Neural cell (in vitro differentiated cells): ENCODE data around the gene SLC4A2. TPM values are rescaled to one million over a fixed set of nuclear protein-coding genes. Genes with fewer than 3 reads are reported as not detected.

Source experiments
- H2AFZ ChIP-seq: fragments of 200-600, 300-800 bp; sonication (generic), shearing (Covaris generic); 2 replicates; pipeline ENCODE4 v1.6.0; 2014; ENCODE audit warnings: low read depth, mild to moderate bottlenecking, antibody characterized with exemption, low read length, moderate library complexity
- H3F3A ChIP-seq: fragments of 200-600 bp; shearing (Covaris generic); 2 replicates; pipeline ENCODE4 v1.6.1; 2016; ENCODE audit warnings: mild to moderate bottlenecking, moderate library complexity, mixed read lengths, antibody characterized with exemption, low read length; ENCODE audit not compliant: insufficient read depth, poor library complexity, severe bottlenecking
- H3K27ac ChIP-seq: fragments of 200-600, 300-800 bp; sonication (generic), shearing (Covaris generic); 2 replicates; pipeline ENCODE4 v1.5.1; 2014; ENCODE audit warnings: mild to moderate bottlenecking, low read length, moderate library complexity
- H3K27me3 ChIP-seq: fragments of 300-800, 200-600 bp; sonication (generic), shearing (Covaris generic); 2 replicates; pipeline ENCODE4 v1.6.0; 2014; ENCODE audit warnings: mild to moderate bottlenecking, low read depth, low read length, moderate library complexity; ENCODE audit not compliant: insufficient read depth
- H3K36me3 ChIP-seq: fragments of 300-800, 200-600 bp; sonication (generic), shearing (Covaris generic); 2 replicates; pipeline ENCODE4 v1.5.1; 2014; ENCODE audit warnings: mild to moderate bottlenecking, antibody characterized with exemption, low read length, moderate library complexity; ENCODE audit not compliant: insufficient read depth
- H3K4me2 ChIP-seq: fragments of 300-800, 200-600 bp; sonication (generic), shearing (Covaris generic); 2 replicates; pipeline ENCODE4 v1.6.0; 2014; ENCODE audit warnings: mild to moderate bottlenecking, low read length
- H3K4me3 ChIP-seq: fragments of 300-800, 200-600 bp; sonication (generic), shearing (Covaris generic); 2 replicates; pipeline ENCODE4 v1.5.1; 2014; ENCODE audit warnings: mild to moderate bottlenecking, low read length, moderate library complexity
- H3K79me2 ChIP-seq: fragments of 200-600 bp; shearing (Covaris generic); replicated peaks from 2 replicates; pipeline ENCODE4 v1.6.0; 2014; ENCODE audit warnings: mild to moderate bottlenecking, low read length, moderate library complexity; ENCODE audit not compliant: insufficient read depth
- H3K9ac ChIP-seq: fragments of 300-800, 200-600 bp; sonication (generic), shearing (Covaris generic); 2 replicates; pipeline ENCODE4 v1.6.1; 2016; ENCODE audit warnings: mild to moderate bottlenecking, low read length, mixed read lengths
- H3K9me2 ChIP-seq: fragments of 200-600 bp; shearing (Covaris generic); 2 replicates; pipeline ENCODE4 v1.6.1; 2016; ENCODE audit warnings: mild to moderate bottlenecking, low read length, mixed read lengths; ENCODE audit not compliant: insufficient read depth
- H3K9me3 ChIP-seq: fragments of 200-600, 300-800 bp; sonication (generic), shearing (Covaris generic); 2 replicates; pipeline ENCODE4 v1.6.1; 2016; ENCODE audit warnings: mild to moderate bottlenecking, mixed run types, low read length, moderate library complexity, mixed read lengths
- H4K20me1 ChIP-seq: fragments of 200-600 bp; shearing (Covaris generic); 2 replicates; pipeline ENCODE4 v1.6.1; 2016; ENCODE audit warnings: mild to moderate bottlenecking, mixed run types; ENCODE audit not compliant: insufficient read depth
- EP300 ChIP-seq: fragments of 450-650 bp; conservative IDR thresholded peaks from 2 replicates; pipeline ENCODE4 v1.6.1; 2014; ENCODE audit warnings: antibody characterized with exemption, mild to moderate bottlenecking, moderate library complexity; ENCODE audit not compliant: poor library complexity, severe bottlenecking
- EZH2 ChIP-seq: fragments of 200-600, 300-800 bp; shearing (Covaris generic), sonication (generic); IDR thresholded peaks from 2 replicates; pipeline ENCODE4 v1.6.1; 2014; ENCODE audit warnings: antibody characterized with exemption, low read length, borderline replicate concordance, mild to moderate bottlenecking; ENCODE audit not compliant: insufficient read depth, poor library complexity, severe bottlenecking
- MXI1 ChIP-seq: fragments of 450-650 bp; conservative IDR thresholded peaks from 2 replicates; pipeline ENCODE4 v1.6.1; 2014; ENCODE audit warnings: antibody characterized with exemption, mild to moderate bottlenecking; ENCODE audit not compliant: poor library complexity, severe bottlenecking
- POLR2AphosphoS5 ChIP-seq: IDR thresholded peaks from 2 replicates; pipeline ENCODE4 v1.6.1; 2012
- RAD21 ChIP-seq: fragments of 450-650 bp; conservative IDR thresholded peaks from 2 replicates; pipeline ENCODE4 v1.6.1; 2014; ENCODE audit warnings: antibody characterized with exemption, mild to moderate bottlenecking, moderate library complexity
- SMC3 ChIP-seq: fragments of 450-650 bp; conservative IDR thresholded peaks from 2 replicates; pipeline ENCODE4 v1.6.1; 2014; ENCODE audit warnings: antibody characterized with exemption, mild to moderate bottlenecking, moderate library complexity; ENCODE audit not compliant: poor library complexity
- TAF1 ChIP-seq: IDR thresholded peaks from 2 replicates; pipeline ENCODE4 v1.6.1; 2012; ENCODE audit warnings: low read depth
- polyA plus RNA-seq: library from polyadenylated mRNA; depleted of rRNA; stranded (reverse); fragments of >200 nt; gene quantifications from 2 replicates; pipeline ENCODE4 v1.2.3, GENCODE V29; 2014
- TF ChIP-seq, protein P1 (sequence below): IDR thresholded peaks from 2 replicates; pipeline ENCODE4 v1.6.1; 2012; ENCODE audit warnings: borderline replicate concordance
- TF ChIP-seq, protein P2 (sequence below): fragments of 450-650 bp; IDR thresholded peaks from 2 replicates; pipeline ENCODE4 v1.5.1; 2014; ENCODE audit warnings: antibody characterized with exemption, mild to moderate bottlenecking, moderate library complexity; ENCODE audit not compliant: poor library complexity, severe bottlenecking

SLC4A2 gene
- polyA plus RNA-seq, 1 donor from 2014 or later = 2.4 TPM

DNA sequence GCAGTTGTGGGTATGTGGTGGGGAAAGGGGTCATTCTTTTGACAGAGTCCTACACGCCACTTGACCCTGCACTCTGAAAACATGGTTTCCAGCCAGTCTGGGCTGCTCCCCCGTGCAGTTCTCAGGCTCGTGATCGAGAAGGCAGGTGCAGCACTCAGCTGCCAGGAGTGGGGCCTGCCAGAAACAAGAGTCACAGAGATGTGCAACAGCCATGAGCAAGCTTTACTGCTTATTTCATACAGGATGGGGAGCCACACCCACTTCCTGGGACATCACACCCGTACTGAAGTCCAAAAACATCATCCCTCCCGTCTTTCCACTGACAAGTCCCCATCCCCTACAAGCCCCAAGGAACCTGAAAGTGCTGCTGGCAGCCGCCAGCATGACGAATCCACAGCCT is 44.4 kb upstream of the SLC4A2 start:
- no peak overlapping the region for H3K9ac ChIP-seq
- no peak overlapping the region for H3K27ac ChIP-seq
- TF ChIP-seq, protein P1, sequence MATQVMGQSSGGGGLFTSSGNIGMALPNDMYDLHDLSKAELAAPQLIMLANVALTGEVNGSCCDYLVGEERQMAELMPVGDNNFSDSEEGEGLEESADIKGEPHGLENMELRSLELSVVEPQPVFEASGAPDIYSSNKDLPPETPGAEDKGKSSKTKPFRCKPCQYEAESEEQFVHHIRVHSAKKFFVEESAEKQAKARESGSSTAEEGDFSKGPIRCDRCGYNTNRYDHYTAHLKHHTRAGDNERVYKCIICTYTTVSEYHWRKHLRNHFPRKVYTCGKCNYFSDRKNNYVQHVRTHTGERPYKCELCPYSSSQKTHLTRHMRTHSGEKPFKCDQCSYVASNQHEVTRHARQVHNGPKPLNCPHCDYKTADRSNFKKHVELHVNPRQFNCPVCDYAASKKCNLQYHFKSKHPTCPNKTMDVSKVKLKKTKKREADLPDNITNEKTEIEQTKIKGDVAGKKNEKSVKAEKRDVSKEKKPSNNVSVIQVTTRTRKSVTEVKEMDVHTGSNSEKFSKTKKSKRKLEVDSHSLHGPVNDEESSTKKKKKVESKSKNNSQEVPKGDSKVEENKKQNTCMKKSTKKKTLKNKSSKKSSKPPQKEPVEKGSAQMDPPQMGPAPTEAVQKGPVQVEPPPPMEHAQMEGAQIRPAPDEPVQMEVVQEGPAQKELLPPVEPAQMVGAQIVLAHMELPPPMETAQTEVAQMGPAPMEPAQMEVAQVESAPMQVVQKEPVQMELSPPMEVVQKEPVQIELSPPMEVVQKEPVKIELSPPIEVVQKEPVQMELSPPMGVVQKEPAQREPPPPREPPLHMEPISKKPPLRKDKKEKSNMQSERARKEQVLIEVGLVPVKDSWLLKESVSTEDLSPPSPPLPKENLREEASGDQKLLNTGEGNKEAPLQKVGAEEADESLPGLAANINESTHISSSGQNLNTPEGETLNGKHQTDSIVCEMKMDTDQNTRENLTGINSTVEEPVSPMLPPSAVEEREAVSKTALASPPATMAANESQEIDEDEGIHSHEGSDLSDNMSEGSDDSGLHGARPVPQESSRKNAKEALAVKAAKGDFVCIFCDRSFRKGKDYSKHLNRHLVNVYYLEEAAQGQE = no peak
- TF ChIP-seq RAD21 (no peak), POLR2AphosphoS5 (no peak), EP300 (no peak), SMC3 (no peak), MXI1 (no peak), EZH2 (no peak), TAF1 (no peak)
- TF ChIP-seq, protein P2, sequence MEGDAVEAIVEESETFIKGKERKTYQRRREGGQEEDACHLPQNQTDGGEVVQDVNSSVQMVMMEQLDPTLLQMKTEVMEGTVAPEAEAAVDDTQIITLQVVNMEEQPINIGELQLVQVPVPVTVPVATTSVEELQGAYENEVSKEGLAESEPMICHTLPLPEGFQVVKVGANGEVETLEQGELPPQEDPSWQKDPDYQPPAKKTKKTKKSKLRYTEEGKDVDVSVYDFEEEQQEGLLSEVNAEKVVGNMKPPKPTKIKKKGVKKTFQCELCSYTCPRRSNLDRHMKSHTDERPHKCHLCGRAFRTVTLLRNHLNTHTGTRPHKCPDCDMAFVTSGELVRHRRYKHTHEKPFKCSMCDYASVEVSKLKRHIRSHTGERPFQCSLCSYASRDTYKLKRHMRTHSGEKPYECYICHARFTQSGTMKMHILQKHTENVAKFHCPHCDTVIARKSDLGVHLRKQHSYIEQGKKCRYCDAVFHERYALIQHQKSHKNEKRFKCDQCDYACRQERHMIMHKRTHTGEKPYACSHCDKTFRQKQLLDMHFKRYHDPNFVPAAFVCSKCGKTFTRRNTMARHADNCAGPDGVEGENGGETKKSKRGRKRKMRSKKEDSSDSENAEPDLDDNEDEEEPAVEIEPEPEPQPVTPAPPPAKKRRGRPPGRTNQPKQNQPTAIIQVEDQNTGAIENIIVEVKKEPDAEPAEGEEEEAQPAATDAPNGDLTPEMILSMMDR = no peak
- H4K20me1 ChIP-seq = no peaks in the 10 kb centered on the region
- H3F3A ChIP-seq = no peaks in the 10 kb centered on the region
- no peak overlapping the region for H3K4me3 ChIP-seq
- H3K79me2 ChIP-seq = no peaks in the 10 kb centered on the region
- no peak overlapping the region for H2AFZ ChIP-seq
- H3K36me3 ChIP-seq = no peaks in the 10 kb centered on the region
- no peaks in the 10 kb centered on the region for H3K9me2 ChIP-seq
- H3K9me3 ChIP-seq = no peaks in the 10 kb centered on the region
- H3K4me2 ChIP-seq = no peak overlapping the region
- H3K27me3 ChIP-seq = peaks cover 22% of the 10 kb centered on the region

DNA sequence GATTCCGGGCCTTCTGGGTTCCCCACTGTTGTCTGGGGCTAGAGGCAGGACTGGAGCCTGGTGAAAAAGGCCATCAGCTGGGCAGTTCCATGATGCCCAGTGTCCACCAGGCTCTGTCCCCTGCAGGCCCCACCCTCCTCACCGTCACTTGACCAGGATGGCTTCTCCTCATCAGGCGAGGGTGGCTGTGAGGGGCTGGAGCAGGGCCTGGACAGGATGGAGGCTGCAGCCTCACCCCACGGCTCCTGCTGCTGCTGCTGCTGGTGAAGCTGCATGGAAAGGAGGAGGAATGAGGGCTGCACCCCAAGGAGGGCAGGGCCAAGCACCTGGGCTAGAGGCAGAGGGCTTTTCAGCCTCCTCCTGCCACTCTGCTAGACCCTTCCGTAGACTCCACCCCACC is 43.4 kb upstream of the SLC4A2 start:
- no peak for TF ChIP-seq RAD21
- TF ChIP-seq, protein P1 = no peak
- TF ChIP-seq SMC3 = no peak
- no peak for TF ChIP-seq MXI1
- TF ChIP-seq, protein P2 = no peak
- TF ChIP-seq POLR2AphosphoS5 = no peak
- no peak for TF ChIP-seq TAF1
- TF ChIP-seq EP300 = no peak
- TF ChIP-seq EZH2 = no peak
- no peaks in the 10 kb centered on the region for H3F3A ChIP-seq
- H3K9ac ChIP-seq = no peak overlapping the region
- H3K36me3 ChIP-seq = no peaks in the 10 kb centered on the region
- H3K4me3 ChIP-seq = no peak overlapping the region
- no peaks in the 10 kb centered on the region for H3K9me3 ChIP-seq
- H3K9me2 ChIP-seq = no peaks in the 10 kb centered on the region
- H3K27me3 ChIP-seq = peaks cover 25% of the 10 kb centered on the region
- no peak overlapping the region for H3K4me2 ChIP-seq
- H2AFZ ChIP-seq = no peak overlapping the region
- no peaks in the 10 kb centered on the region for H4K20me1 ChIP-seq
- H3K27ac ChIP-seq = no peak overlapping the region
- no peaks in the 10 kb centered on the region for H3K79me2 ChIP-seq
